H9 (cell line): Measurements from ENCODE around the gene BRCA2. TPM values are rescaled to one million over a fixed set of nuclear protein-coding genes. Genes with fewer than 3 reads are reported as not detected.

Experiments used
- DNase-seq: peaks from one replicate; pipeline ENCODE4 v3.0.0-alpha.2; 2017
- H2AFZ ChIP-seq: one replicate; pipeline ENCODE4 v1.6.1; 2013; ENCODE audit warnings: mild to moderate bottlenecking, low read length, control low read depth, moderate library complexity
- H2AK5ac ChIP-seq: 2 replicates; pipeline ENCODE4 v1.6.1; 2013; ENCODE audit warnings: low read length, control low read depth, mixed read lengths; ENCODE audit not compliant: insufficient read length
- H2BK120ac ChIP-seq: one replicate; pipeline ENCODE4 v1.6.1; 2013; ENCODE audit warnings: low read depth, mild to moderate bottlenecking, low read length, control low read depth, inconsistent platforms; ENCODE audit not compliant: poor library complexity, severe bottlenecking
- H2BK12ac ChIP-seq: 2 replicates; pipeline ENCODE4 v1.6.1; 2013; ENCODE audit warnings: low read length, control low read depth, mixed read lengths, low read depth; ENCODE audit not compliant: insufficient read length
- H2BK15ac ChIP-seq: 2 replicates; pipeline ENCODE4 v1.6.1; 2013; ENCODE audit warnings: low read depth, low read length, control low read depth
- H2BK20ac ChIP-seq: one replicate; pipeline ENCODE4 v1.6.1; 2013; ENCODE audit warnings: low read depth, mild to moderate bottlenecking, low read length, control low read depth, inconsistent platforms; ENCODE audit not compliant: poor library complexity, severe bottlenecking
- H2BK5ac ChIP-seq: 2 replicates; pipeline ENCODE4 v1.6.1; 2013; ENCODE audit warnings: low read length, control low read depth, mixed read lengths; ENCODE audit not compliant: insufficient read length
- H3K14ac ChIP-seq: 2 replicates; pipeline ENCODE4 v1.6.1; 2013; ENCODE audit warnings: low read length, control low read depth; ENCODE audit not compliant: insufficient read depth
- H3K18ac ChIP-seq: 2 replicates; pipeline ENCODE4 v1.6.1; 2013; ENCODE audit warnings: low read depth, mild to moderate bottlenecking, mixed read lengths, low read length, control low read depth; ENCODE audit not compliant: insufficient read length
- H3K23ac ChIP-seq: 2 replicates; pipeline ENCODE4 v1.6.1; 2013; ENCODE audit warnings: low read length, control low read depth, mixed read lengths, low read depth; ENCODE audit not compliant: insufficient read length
- H3K23me2 ChIP-seq: 2 replicates; pipeline ENCODE4 v1.6.1; 2013; ENCODE audit warnings: low read depth, mild to moderate bottlenecking, mixed read lengths, low read length, control low read depth; ENCODE audit not compliant: insufficient read length, poor library complexity, severe bottlenecking
- H3K27ac ChIP-seq: 2 replicates; pipeline ENCODE4 v1.5.1; 2013; ENCODE audit warnings: low read length, control low read depth, mixed read lengths, low read depth; ENCODE audit not compliant: insufficient read length
- H3K27me3 ChIP-seq: 2 replicates; pipeline ENCODE4 v1.6.1; 2013; ENCODE audit warnings: low read length, control low read depth, inconsistent platforms; ENCODE audit not compliant: insufficient read depth
- H3K4ac ChIP-seq: 2 replicates; pipeline ENCODE4 v1.6.1; 2013; ENCODE audit warnings: low read depth, mild to moderate bottlenecking, control low read depth, inconsistent platforms, low read length, moderate library complexity
- H3K4me1 ChIP-seq: 2 replicates; pipeline ENCODE4 v1.6.1; 2013; ENCODE audit warnings: low read length, control low read depth, inconsistent platforms; ENCODE audit not compliant: insufficient read depth
- H3K4me2 ChIP-seq: 2 replicates; pipeline ENCODE4 v1.6.1; 2013; ENCODE audit warnings: low read length, control low read depth, mixed read lengths; ENCODE audit not compliant: insufficient read length, insufficient read depth
- H3K56ac ChIP-seq: 2 replicates; pipeline ENCODE4 v1.6.1; 2013; ENCODE audit warnings: low read depth, mild to moderate bottlenecking, mixed read lengths, low read length, control low read depth; ENCODE audit not compliant: insufficient read length
- H3K79me1 ChIP-seq: 2 replicates; pipeline ENCODE4 v1.6.1; 2013; ENCODE audit warnings: low read depth, mild to moderate bottlenecking, moderate library complexity, low read length, control low read depth, inconsistent platforms; ENCODE audit not compliant: insufficient read depth, poor library complexity, severe bottlenecking
- H3K79me2 ChIP-seq: 2 replicates; pipeline ENCODE4 v1.6.1; 2013; ENCODE audit warnings: low read length, control low read depth, inconsistent platforms; ENCODE audit not compliant: insufficient read depth
- H3K9ac ChIP-seq: 2 replicates; pipeline ENCODE4 v1.6.1; 2013; ENCODE audit warnings: low read length, control low read depth, mixed read lengths; ENCODE audit not compliant: insufficient read length; ENCODE audit errors: extremely low read depth
- H3K9me3 ChIP-seq: one replicate; pipeline ENCODE4 v1.6.1; 2013; ENCODE audit warnings: low read depth, low read length, inconsistent platforms; ENCODE audit not compliant: control insufficient read depth
- H3T11ph ChIP-seq: one replicate; pipeline ENCODE4 v1.6.1; 2013; ENCODE audit warnings: mild to moderate bottlenecking, low read length, control low read depth, inconsistent platforms
- H4K20me1 ChIP-seq: one replicate; pipeline ENCODE4 v1.6.1; 2013; ENCODE audit not compliant: control insufficient read depth, insufficient read length, insufficient read depth
- H4K5ac ChIP-seq: 2 replicates; pipeline ENCODE4 v1.6.1; 2013; ENCODE audit warnings: low read depth, mild to moderate bottlenecking, mixed read lengths, low read length, control low read depth; ENCODE audit not compliant: insufficient read length
- H4K8ac ChIP-seq: replicated peaks from 2 replicates; pipeline ENCODE4 v1.6.1; 2013; ENCODE audit warnings: low read length, control low read depth, mixed read lengths, low read depth; ENCODE audit not compliant: insufficient read length
- H4K91ac ChIP-seq: 2 replicates; pipeline ENCODE4 v1.6.1; 2013; ENCODE audit warnings: low read depth, mild to moderate bottlenecking, moderate library complexity, mixed read lengths, low read length, control low read depth; ENCODE audit not compliant: insufficient read length
- H3K27ac Mint-ChIP-seq, 3 experiments: 2 replicates in 2 of 3; 3 replicates in 1 of 3; pipeline ENCODE4 v1.8.0; 2020 to 2021; ENCODE audit warnings: mixed read lengths in 3 of 3, mild to moderate bottlenecking in 1 of 3, moderate library complexity in 1 of 3
- H3K27me3 Mint-ChIP-seq: 2 replicates; pipeline ENCODE4 v1.8.0; 2021; ENCODE audit warnings: low read depth, mild to moderate bottlenecking, moderate library complexity, mixed read lengths
- H3K36me3 Mint-ChIP-seq, 3 experiments: 2 replicates in 2 of 3; 3 replicates in 1 of 3; pipeline ENCODE4 v1.8.0; 2020 to 2021; ENCODE audit warnings: low read depth in 3 of 3, mixed read lengths in 3 of 3; ENCODE audit not compliant: insufficient read depth in 1 of 3
- H3K4me1 Mint-ChIP-seq, 2 experiments: 2 replicates each; pipeline ENCODE4 v1.8.0; 2020; ENCODE audit warnings: mixed read lengths in 2 of 2
- H3K4me3 Mint-ChIP-seq, 2 experiments: 2 replicates in 1 of 2; 3 replicates in 1 of 2; pipeline ENCODE4 v1.8.0; 2020 to 2021; ENCODE audit warnings: mild to moderate bottlenecking in 2 of 2, mixed read lengths in 2 of 2, moderate library complexity in 1 of 2
- H3K9me3 Mint-ChIP-seq, 2 experiments: 2 replicates in 1 of 2; 3 replicates in 1 of 2; pipeline ENCODE4 v1.8.0; 2020; ENCODE audit warnings: mild to moderate bottlenecking in 2 of 2, mixed read lengths in 2 of 2, moderate library complexity in 1 of 2
- CTCF ChIP-seq: fragments of 200-600 bp; sonication (generic); conservative IDR thresholded peaks from 3 replicates; pipeline ENCODE4 v1.8.0; 2021; ENCODE audit warnings: antibody characterized with exemption, mild to moderate bottlenecking
- WGBS: extraction: QIAGEN DNeasy Blood & Tissue Kit; methylation state at CpG from one replicate; pipeline ENCODE4 v1.1.7; 2013; ENCODE audit warnings: missing lambda C conversion rate, low lambda C conversion rate, mixed read lengths; ENCODE audit not compliant: insufficient read length; ENCODE audit errors: extremely low coverage; 5-methylcytosine and 5-hydroxymethylcytosine counted together
- total RNA-seq: library from RNA; stranded (reverse); gene quantifications from 2 replicates; pipeline ENCODE4 v1.2.1, GENCODE V29; 2021

The BRCA2 gene
- total RNA-seq, 1 experiment from 2014 or later: 17.0 TPM

GRCh38 chr13:32314271-32315237 lies 754 bp upstream of the BRCA2 start:
- H3K9me3 ChIP-seq: no peaks in the 10 kb centered on the region
- H2BK20ac ChIP-seq: no peak overlapping the region
- Mint-ChIP-seq H3K27me3 (no peaks in the 10 kb centered on the region), H3K36me3 (peaks cover 2 to 12% (median 10%) of the 10 kb centered on the region in 3 experiments; a peak in 5 of 7 replicates), H3K9me3 (no peaks in the 10 kb centered on the region), H3K27ac (peak overlapping the region; percentile 93 to 99 (median 96); a peak in 6 of 7 replicates), H3K4me3 (peak overlapping the region; percentile 88 to 89), H3K4me1 (peaks cover 10 to 13% of the 10 kb centered on the region in 2 experiments; a peak in 3 of 4 replicates)
- H2BK5ac ChIP-seq: no peak overlapping the region
- no peaks in the 10 kb centered on the region for H3K79me1 ChIP-seq
- H3T11ph ChIP-seq: no peak overlapping the region
- H3K9ac ChIP-seq: peak overlapping the region; percentile 99
- H4K8ac ChIP-seq: no peak overlapping the region
- no peak overlapping the region for H4K5ac ChIP-seq
- no peak overlapping the region for H2BK15ac ChIP-seq
- no peaks in the 10 kb centered on the region for H3K79me2 ChIP-seq
- H2BK12ac ChIP-seq: no peak overlapping the region
- no peak overlapping the region for H4K91ac ChIP-seq
- no CpG with 5 or more reads among the region's 32 CpGs for WGBS
- no peak for TF ChIP-seq CTCF
- no peaks in the 10 kb centered on the region for H3K27me3 ChIP-seq
- H3K23me2 ChIP-seq: peaks cover 10% of the 10 kb centered on the region
- peak overlapping the region; percentile 77; the same call in 1 of the 2 replicates for H3K14ac ChIP-seq
- H2BK120ac ChIP-seq: no peak overlapping the region
- no peaks in the 10 kb centered on the region for H3K4me1 ChIP-seq
- no peak overlapping the region for H2AFZ ChIP-seq
- peak overlapping the region; percentile 55 for H3K18ac ChIP-seq
- no peak overlapping the region for H3K4ac ChIP-seq
- DNase-seq: no peak
- peak overlapping the region; percentile 14 for H3K27ac ChIP-seq
- no peak overlapping the region for H3K23ac ChIP-seq
- H3K56ac ChIP-seq: no peak overlapping the region
- peak overlapping the region; percentile 96 for H3K4me2 ChIP-seq
- H2AK5ac ChIP-seq: no peak overlapping the region
- H4K20me1 ChIP-seq: no peaks in the 10 kb centered on the region
